ENCODE measurements around the gene CDKAL1. TPM values are rescaled to one million over a fixed set of nuclear protein-coding genes. Genes with fewer than 3 reads are reported as not detected.

CDKAL1 gene
- total and polyA plus RNA-seq, 11 donors = 3.2 to 14.3 (median 9.3) TPM

DNA sequence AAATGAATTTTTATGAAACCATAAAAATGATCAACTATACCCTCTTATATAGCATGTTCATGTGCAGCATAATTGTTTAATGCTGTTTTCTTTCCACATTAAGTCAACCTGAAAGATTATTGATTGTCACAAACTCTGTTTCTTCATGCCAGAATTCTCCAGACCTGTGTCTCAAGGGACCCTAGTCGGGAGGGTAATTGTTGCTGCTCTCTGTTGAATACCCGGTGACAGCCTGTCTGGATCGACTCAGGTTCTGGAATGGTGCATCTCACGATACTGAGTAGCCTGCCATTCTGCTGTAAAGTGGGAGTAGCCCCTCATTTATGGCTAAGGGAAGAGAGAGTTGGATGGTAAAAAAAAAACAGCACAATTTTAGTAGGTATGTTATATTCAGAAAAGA, 609.4 kb downstream of the CDKAL1 start:
- ATAC-seq (no peak), DNase-seq (no peak)
- TF ChIP-seq, protein P1, sequence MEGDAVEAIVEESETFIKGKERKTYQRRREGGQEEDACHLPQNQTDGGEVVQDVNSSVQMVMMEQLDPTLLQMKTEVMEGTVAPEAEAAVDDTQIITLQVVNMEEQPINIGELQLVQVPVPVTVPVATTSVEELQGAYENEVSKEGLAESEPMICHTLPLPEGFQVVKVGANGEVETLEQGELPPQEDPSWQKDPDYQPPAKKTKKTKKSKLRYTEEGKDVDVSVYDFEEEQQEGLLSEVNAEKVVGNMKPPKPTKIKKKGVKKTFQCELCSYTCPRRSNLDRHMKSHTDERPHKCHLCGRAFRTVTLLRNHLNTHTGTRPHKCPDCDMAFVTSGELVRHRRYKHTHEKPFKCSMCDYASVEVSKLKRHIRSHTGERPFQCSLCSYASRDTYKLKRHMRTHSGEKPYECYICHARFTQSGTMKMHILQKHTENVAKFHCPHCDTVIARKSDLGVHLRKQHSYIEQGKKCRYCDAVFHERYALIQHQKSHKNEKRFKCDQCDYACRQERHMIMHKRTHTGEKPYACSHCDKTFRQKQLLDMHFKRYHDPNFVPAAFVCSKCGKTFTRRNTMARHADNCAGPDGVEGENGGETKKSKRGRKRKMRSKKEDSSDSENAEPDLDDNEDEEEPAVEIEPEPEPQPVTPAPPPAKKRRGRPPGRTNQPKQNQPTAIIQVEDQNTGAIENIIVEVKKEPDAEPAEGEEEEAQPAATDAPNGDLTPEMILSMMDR (IDR thresholded peaks at IDR 0.05) = no peak
- TF ChIP-seq POLR2A (IDR thresholded peaks at IDR 0.05) = no peak
- Histone ChIP-seq H3K9me3 (no peaks in the 10 kb centered on the region), H3K4me1 (peaks cover 0 to 2% (median 0%) of the 10 kb centered on the region in 12 donors), H3K4me3 (no peak overlapping the region), H3K27me3 (no peaks in the 10 kb centered on the region), H3K27ac (no peak overlapping the region), H3K36me3 (no peaks in the 10 kb centered on the region)
- 75 to 82% (median 78%) methylated on average over 4 of the region's 4 CpGs for WGBS, 4 donors
- intact Hi-C loops (cut with DNase I) = no loop called here

- no peaks in the 10 kb centered on the region for H3K27me3 ChIP-seq
- DNase-seq (no peak), ATAC-seq (no peak)
- no peaks in the 10 kb centered on the region for H3K4me1 ChIP-seq
- intact Hi-C loops (cut with DNase I) = no loop called here
- no peaks in the 10 kb centered on the region for H3K9me3 ChIP-seq
- H3K4me3 ChIP-seq = no peak overlapping the region
- 93 to 97% (median 95%) methylated on average over 2 of the region's 2 CpGs for WGBS, 4 donors
- H3K36me3 ChIP-seq = no peaks in the 10 kb centered on the region
- TF ChIP-seq, protein P1 (IDR thresholded peaks at IDR 0.05) = no peak
- TF ChIP-seq POLR2A (IDR thresholded peaks at IDR 0.05) = no peak
- no peak overlapping the region for H3K27ac ChIP-seq
Observed at GRCh38 chr6:21144928-21145327, 610.7 kb downstream of the CDKAL1 start.

DNA sequence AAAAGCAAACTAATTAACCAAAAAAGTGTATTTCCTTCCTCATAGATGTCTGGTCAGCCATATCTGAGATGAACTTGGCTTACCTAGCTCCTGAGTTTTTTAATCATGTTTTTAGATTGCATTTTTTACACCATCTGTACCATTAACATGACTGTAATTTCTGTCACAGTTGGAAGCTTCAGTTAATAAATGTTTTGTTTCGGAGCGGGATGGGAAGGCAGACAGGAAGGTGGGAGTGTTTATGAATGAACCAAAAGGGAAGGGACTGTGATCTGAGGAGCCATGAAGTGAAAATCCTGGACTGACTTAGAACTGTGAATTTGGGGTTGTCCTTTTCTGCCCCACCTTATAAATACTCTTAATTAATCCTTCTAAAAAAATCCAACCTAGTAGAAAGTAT, 613.7 kb downstream of the CDKAL1 start:
- ATAC-seq (no peak), DNase-seq (no peak)
- H3K27me3 ChIP-seq = no peaks in the 10 kb centered on the region
- no peak overlapping the region for H3K4me3 ChIP-seq
- intact Hi-C loops (cut with DNase I) = no loop called here
- H3K4me1 ChIP-seq = peaks cover 0 to 7% (median 0%) of the 10 kb centered on the region in 12 donors
- no peak for TF ChIP-seq POLR2A (IDR thresholded peaks at IDR 0.05)
- TF ChIP-seq, protein P1 (IDR thresholded peaks at IDR 0.05) = no peak
- no peaks in the 10 kb centered on the region for H3K9me3 ChIP-seq
- H3K36me3 ChIP-seq = no peaks in the 10 kb centered on the region
- H3K27ac ChIP-seq = no peak overlapping the region
- 45 to 76% (median 62%) methylated on average over 2 of the region's 2 CpGs for WGBS, 4 donors

DNA sequence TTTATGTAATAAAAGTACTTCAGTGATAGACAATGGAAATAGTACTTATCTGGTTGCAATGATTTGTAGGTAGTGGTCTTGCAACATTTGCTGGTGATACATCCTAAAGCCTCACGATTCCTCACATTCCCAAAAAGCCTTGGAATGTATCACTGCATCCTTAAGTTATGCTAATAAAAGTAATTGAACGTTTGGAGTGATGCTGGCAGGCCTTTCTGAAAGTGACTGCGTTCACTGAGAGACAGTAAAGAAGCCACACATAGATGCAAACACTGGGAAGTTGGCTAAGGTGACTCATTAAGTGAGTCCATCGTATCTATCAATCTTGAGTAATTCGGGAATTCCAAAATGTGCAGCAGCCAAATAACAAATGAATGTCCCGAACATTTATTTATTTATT, 615.2 kb downstream of the CDKAL1 start:
- H3K36me3 ChIP-seq = no peaks in the 10 kb centered on the region
- no peak overlapping the region for H3K4me3 ChIP-seq
- DNase-seq = no peak
- TF ChIP-seq, protein P1 (IDR thresholded peaks at IDR 0.05) = no peak
- no peak for TF ChIP-seq POLR2A (IDR thresholded peaks at IDR 0.05)
- ATAC-seq = no peak
- no peaks in the 10 kb centered on the region for H3K27me3 ChIP-seq
- intact Hi-C loops (cut with DNase I) = no loop called here
- 84 to 95% (median 92%) methylated on average over 6 of the region's 6 CpGs for WGBS, 4 donors
- no peak overlapping the region for H3K27ac ChIP-seq
- peaks cover 0 to 7% (median 0%) of the 10 kb centered on the region in 12 donors for H3K4me1 ChIP-seq
- H3K9me3 ChIP-seq = no peaks in the 10 kb centered on the region
